GM21786 (cell line): ENCODE measurements around the gene TEX14.
A peak's percentile ranks its signal among the peaks of the same experiment; 100 is the strongest.
"Not testable (repeated sequence)": the region's sequence is repeated elsewhere in the genome, so short reads cannot be mapped to it uniquely, and the experiment has no call there.

Experiments
- ATAC-seq: cut with Tn5 transposase; IDR thresholded peaks from one replicate; pipeline ENCODE4 v1.9.1; 2021; ENCODE audit not compliant: unreplicated experiment

Gene TEX14

GRCh38 chr17:58658804-58659713 lies 32.8 kb downstream of the TEX14 start:
- peak; percentile 58 for ATAC-seq

GRCh38 chr17:58657962-58658803 lies 33.7 kb downstream of the TEX14 start:
- ATAC-seq: not testable (repeated sequence)

GRCh38 chr17:58648236-58648635 lies 43.6 kb downstream of the TEX14 start:
- ATAC-seq: no peak

GRCh38 chr17:58643147-58643546 lies 48.7 kb downstream of the TEX14 start:
- no peak for ATAC-seq

GRCh38 chr17:58641887-58642311 lies 49.9 kb downstream of the TEX14 start:
- ATAC-seq: no peak

- ATAC-seq: no peak
Observed at GRCh38 chr17:58640202-58640601, 51.6 kb downstream of the TEX14 start.

- no peak for ATAC-seq
Observed at GRCh38 chr17:58639681-58640080, 52.2 kb downstream of the TEX14 start.

- ATAC-seq: no peak
Observed at GRCh38 chr17:58637011-58637570, 54.8 kb downstream of the TEX14 start.

- no peak for ATAC-seq
Observed at GRCh38 chr17:58632324-58633314, 59.2 kb downstream of the TEX14 start.

- peak; percentile 72 for ATAC-seq
Observed at GRCh38 chr17:58631523-58632323, 60.1 kb downstream of the TEX14 start.

- ATAC-seq: no peak
Observed at GRCh38 chr17:58630883-58631522, 60.8 kb downstream of the TEX14 start.

GRCh38 chr17:58626905-58627304 lies 64.9 kb downstream of the TEX14 start:
- no peak for ATAC-seq

- ATAC-seq: no peak
Observed at GRCh38 chr17:58624751-58625150, 67.1 kb downstream of the TEX14 start.

GRCh38 chr17:58621174-58621573 lies 70.7 kb downstream of the TEX14 start:
- ATAC-seq: peak; percentile 72

GRCh38 chr17:58618336-58618735 lies 73.5 kb downstream of the TEX14 start:
- ATAC-seq: no peak

GRCh38 chr17:58617563-58617962 lies 74.3 kb downstream of the TEX14 start:
- ATAC-seq: no peak

GRCh38 chr17:58615768-58616659 lies 75.8 kb downstream of the TEX14 start:
- peak; percentile 65 for ATAC-seq

GRCh38 chr17:58614859-58615459 lies 76.9 kb downstream of the TEX14 start:
- no peak for ATAC-seq
